ENCODE results near the gene EPX. TPM values are rescaled to one million over a fixed set of nuclear protein-coding genes. Genes with fewer than 3 reads are reported as not detected.

EPX gene
- polyA plus RNA-seq, 3 donors: not detected

- H3K4me2 ChIP-seq (replicated peaks; ENCODE audit: extremely low read depth, low read length, poor library complexity, severe bottlenecking): no peak overlapping the region
- H3K36me3 Mint-ChIP-seq: no peaks in the 10 kb centered on the region
- H3K27ac ChIP-seq (ENCODE audit: low read depth in 1 of 2, low read length in 2 of 2): no peak overlapping the region
- peaks cover 0 to 4% (median 0%) of the 10 kb centered on the region in 7 donors for H3K9me3 Mint-ChIP-seq
- peaks cover 20% of the 10 kb centered on the region for H3K4me1 Mint-ChIP-seq
- no peak for DNase-seq
- H3K9me3 ChIP-seq (replicated peaks in 1 of 2; ENCODE audit: control insufficient read depth in 1 of 2, insufficient read depth in 1 of 2, low read length in 2 of 2): no peaks in the 10 kb centered on the region
- H3K4me1 ChIP-seq (ENCODE audit: control insufficient read depth in 1 of 2, insufficient read depth in 2 of 2, low read length in 2 of 2): peaks cover 0 to 4% of the 10 kb centered on the region in 2 donors
- intact Hi-C loops (cut with micrococcal nuclease): no loop called here
- no peaks in the 10 kb centered on the region for H3K79me2 ChIP-seq (ENCODE audit: insufficient read depth, low read length)
- WGBS (ENCODE audit: insufficient coverage): 94% methylated on average over 6 of the region's 6 CpGs
- no peaks in the 10 kb centered on the region for H3K36me3 ChIP-seq (replicated peaks in 1 of 2; ENCODE audit: control insufficient read depth in 1 of 2, insufficient read depth in 2 of 2, low read length in 2 of 2)
- no peak overlapping the region for H3K4me3 Mint-ChIP-seq
- no peak overlapping the region for H3K9ac ChIP-seq (ENCODE audit: insufficient read depth, low read length, poor library complexity, severe bottlenecking)
- H4K20me1 ChIP-seq (ENCODE audit: insufficient read depth, low read length): no peaks in the 10 kb centered on the region
- H3K27ac Mint-ChIP-seq: no peak overlapping the region
- TF ChIP-seq CTCF (IDR thresholded peaks at IDR 0.05): no peak
- H3K27me3 Mint-ChIP-seq (ENCODE audit: low read depth in 3 of 3): peaks cover 9 to 15% (median 14%) of the 10 kb centered on the region in 3 donors
- no peak overlapping the region for H3K4me3 ChIP-seq (replicated peaks in 1 of 3; ENCODE audit: low read depth in 2 of 3, low read length in 3 of 3)
- no peak overlapping the region for H2AFZ ChIP-seq (ENCODE audit: insufficient read depth, low read depth, low read length, poor library complexity, severe bottlenecking)
- H3K27me3 ChIP-seq (ENCODE audit: control insufficient read depth in 2 of 2, insufficient read depth in 2 of 2, low read length in 2 of 2): no peaks in the 10 kb centered on the region
Measured at GRCh38 chr17:58187063-58187462, 5.5 kb upstream of the EPX start.

- H3K36me3 ChIP-seq (replicated peaks in 1 of 2; ENCODE audit: control insufficient read depth in 1 of 2, insufficient read depth in 2 of 2, low read length in 2 of 2): no peaks in the 10 kb centered on the region
- H3K4me1 ChIP-seq (ENCODE audit: control insufficient read depth in 1 of 2, insufficient read depth in 2 of 2, low read length in 2 of 2): peaks cover 0 to 4% of the 10 kb centered on the region in 2 donors
- no peak for TF ChIP-seq CTCF (IDR thresholded peaks at IDR 0.05)
- Mint-ChIP-seq H3K9me3 (peaks cover 0 to 4% (median 0%) of the 10 kb centered on the region in 7 donors), H3K27me3 (ENCODE audit: low read depth in 3 of 3) (peaks cover 9 to 15% (median 14%) of the 10 kb centered on the region in 3 donors), H3K27ac (no peak overlapping the region), H3K4me3 (no peak overlapping the region), H3K4me1 (peaks cover 20% of the 10 kb centered on the region), H3K36me3 (no peaks in the 10 kb centered on the region)
- H4K20me1 ChIP-seq (ENCODE audit: insufficient read depth, low read length): no peaks in the 10 kb centered on the region
- DNase-seq: no peak
- intact Hi-C loops (cut with micrococcal nuclease): no loop called here
- H3K9ac ChIP-seq (ENCODE audit: insufficient read depth, low read length, poor library complexity, severe bottlenecking): no peak overlapping the region
- no peaks in the 10 kb centered on the region for H3K27me3 ChIP-seq (ENCODE audit: control insufficient read depth in 2 of 2, insufficient read depth in 2 of 2, low read length in 2 of 2)
- H3K79me2 ChIP-seq (ENCODE audit: insufficient read depth, low read length): no peaks in the 10 kb centered on the region
- no peak overlapping the region for H3K4me2 ChIP-seq (replicated peaks; ENCODE audit: extremely low read depth, low read length, poor library complexity, severe bottlenecking)
- no peak overlapping the region for H3K27ac ChIP-seq (ENCODE audit: low read depth in 1 of 2, low read length in 2 of 2)
- no peaks in the 10 kb centered on the region for H3K9me3 ChIP-seq (replicated peaks in 1 of 2; ENCODE audit: control insufficient read depth in 1 of 2, insufficient read depth in 1 of 2, low read length in 2 of 2)
- 53% methylated on average over 3 of the region's 7 CpGs for WGBS (ENCODE audit: insufficient coverage)
- no peak overlapping the region for H3K4me3 ChIP-seq (replicated peaks in 1 of 3; ENCODE audit: low read depth in 2 of 3, low read length in 3 of 3)
- no peak overlapping the region for H2AFZ ChIP-seq (ENCODE audit: insufficient read depth, low read depth, low read length, poor library complexity, severe bottlenecking)
Measured at GRCh38 chr17:58187675-58188074, 4.9 kb upstream of the EPX start.

All from CD14-positive monocyte (primary cell).